Stimulated activated CD4-positive, alpha-beta T cell treated with anti-CD3 and anti-CD28 coated beads, Interleukin-1b, Interleukin-23, amount 100 ng/mL, for 1 hour (primary cell): ENCODE data around the gene MBTPS2.

Source experiments
- DNase-seq, 2 donors: peaks; one replicate each; pipeline ENCODE4 v3.0.0-alpha.2; 2020; ENCODE audit warnings: low read depth in 2 of 2

The MBTPS2 gene

GRCh38 chrX:21934414-21934813 is 95.0 kb downstream of the MBTPS2 start:
- DNase-seq = no peak
